GM23248 (cell line): ENCODE measurements around the gene CBY1. TPM values are rescaled to one million over a fixed set of nuclear protein-coding genes. Genes with fewer than 3 reads are reported as not detected.

Source experiments
- DNase-seq: peaks from one replicate; pipeline ENCODE4 v3.0.0-alpha.2; 2015
- H2AFZ ChIP-seq: fragments of 200-600 bp; sonication (generic); 2 replicates; pipeline ENCODE4 v1.6.1; 2016; ENCODE audit warnings: antibody characterized with exemption
- H3F3A ChIP-seq: fragments of 200-600 bp; sonication (generic); 2 replicates; pipeline ENCODE4 v1.6.1; 2016; ENCODE audit warnings: mild to moderate bottlenecking, antibody characterized with exemption, mixed run types; ENCODE audit not compliant: insufficient read depth
- H3K27ac ChIP-seq: fragments of 200-600 bp; sonication (generic); 2 replicates; pipeline ENCODE4 v1.5.1; 2016; ENCODE audit warnings: mild to moderate bottlenecking
- H3K27me3 ChIP-seq: fragments of 200-600 bp; sonication (generic); replicated peaks from 2 replicates; pipeline ENCODE4 v1.6.1; 2016; ENCODE audit warnings: mild to moderate bottlenecking; ENCODE audit not compliant: insufficient read depth
- H3K36me3 ChIP-seq: fragments of 200-600 bp; sonication (generic); 2 replicates; pipeline ENCODE4 v1.6.1; 2016; ENCODE audit warnings: low read depth, mild to moderate bottlenecking
- H3K4me1 ChIP-seq: fragments of 200-600 bp; sonication (generic); 2 replicates; pipeline ENCODE4 v1.6.1; 2016; ENCODE audit warnings: mild to moderate bottlenecking; ENCODE audit not compliant: insufficient read depth
- H3K4me2 ChIP-seq: fragments of 200-600 bp; sonication (generic); one replicate; pipeline ENCODE4 v1.6.1; 2016; ENCODE audit warnings: mild to moderate bottlenecking; ENCODE audit not compliant: unreplicated experiment
- H3K4me3 ChIP-seq: fragments of 200-600 bp; sonication (generic); 2 replicates; pipeline ENCODE4 v1.5.1; 2016; ENCODE audit warnings: mild to moderate bottlenecking
- H3K79me2 ChIP-seq: fragments of 200-600 bp; sonication (generic); 2 replicates; pipeline ENCODE4 v1.6.1; 2016; ENCODE audit warnings: mild to moderate bottlenecking; ENCODE audit not compliant: insufficient read depth
- H3K9ac ChIP-seq: fragments of 200-600 bp; sonication (generic); 2 replicates; pipeline ENCODE4 v1.6.1; 2016; ENCODE audit warnings: mild to moderate bottlenecking
- H3K9me2 ChIP-seq: fragments of 200-600 bp; sonication (generic); 2 replicates; pipeline ENCODE4 v1.6.1; 2016; ENCODE audit warnings: mixed run types, mild to moderate bottlenecking, moderate library complexity; ENCODE audit not compliant: insufficient read depth
- H3K9me3 ChIP-seq: fragments of 200-600 bp; sonication (generic); one replicate; pipeline ENCODE4 v1.6.1; 2017; ENCODE audit warnings: low read depth
- H4K20me1 ChIP-seq: fragments of 200-600 bp; sonication (generic); 2 replicates; pipeline ENCODE4 v1.6.0; 2016; ENCODE audit not compliant: insufficient read depth
- EZH2 ChIP-seq: fragments of 200-600 bp; sonication (generic); IDR thresholded peaks from 2 replicates; pipeline ENCODE4 v1.6.1; 2018; ENCODE audit warnings: antibody characterized with exemption, mild to moderate bottlenecking; ENCODE audit not compliant: insufficient read depth, poor library complexity, severe bottlenecking
- EZH2phosphoT487 ChIP-seq: fragments of 200-600 bp; sonication (generic); IDR thresholded peaks from 2 replicates; pipeline ENCODE4 v1.6.1; 2018; ENCODE audit warnings: antibody characterized with exemption, moderate library complexity, mild to moderate bottlenecking, low read depth; ENCODE audit not compliant: insufficient read depth
- WGBS, 2 experiments: methylation state at CpG; one replicate each; pipeline ENCODE4 v1.1.6; 2015 to 2017; ENCODE audit warnings: low lambda C conversion rate in 2 of 2, low coverage in 1 of 2; ENCODE audit errors: missing lambda C conversion rate in 2 of 2; 5-methylcytosine and 5-hydroxymethylcytosine counted together
- in situ Hi-C: fragments of 300-500 bp; cut with MboI; formaldehyde crosslinking; loops from 2 replicates; pipeline ENCODE4 v1.15.0; 2020
- polyA plus RNA-seq: library from polyadenylated mRNA; unstranded; fragments of >200 nt; fragmentation: Nextera tagmentation; extraction: Ambion mirVana; gene quantifications from 2 replicates; pipeline ENCODE4 v1.2.1, GENCODE V29; 2016
- total RNA-seq: library from RNA; depleted of rRNA; stranded (reverse); fragments of >200 nt; shearing (Covaris generic); gene quantifications from 2 replicates; pipeline ENCODE4 v1.2.3, GENCODE V29; 2014

The CBY1 gene
- total and polyA plus RNA-seq, 2 experiments from 2014 or later, result 24.5 to 59.4 TPM

DNA sequence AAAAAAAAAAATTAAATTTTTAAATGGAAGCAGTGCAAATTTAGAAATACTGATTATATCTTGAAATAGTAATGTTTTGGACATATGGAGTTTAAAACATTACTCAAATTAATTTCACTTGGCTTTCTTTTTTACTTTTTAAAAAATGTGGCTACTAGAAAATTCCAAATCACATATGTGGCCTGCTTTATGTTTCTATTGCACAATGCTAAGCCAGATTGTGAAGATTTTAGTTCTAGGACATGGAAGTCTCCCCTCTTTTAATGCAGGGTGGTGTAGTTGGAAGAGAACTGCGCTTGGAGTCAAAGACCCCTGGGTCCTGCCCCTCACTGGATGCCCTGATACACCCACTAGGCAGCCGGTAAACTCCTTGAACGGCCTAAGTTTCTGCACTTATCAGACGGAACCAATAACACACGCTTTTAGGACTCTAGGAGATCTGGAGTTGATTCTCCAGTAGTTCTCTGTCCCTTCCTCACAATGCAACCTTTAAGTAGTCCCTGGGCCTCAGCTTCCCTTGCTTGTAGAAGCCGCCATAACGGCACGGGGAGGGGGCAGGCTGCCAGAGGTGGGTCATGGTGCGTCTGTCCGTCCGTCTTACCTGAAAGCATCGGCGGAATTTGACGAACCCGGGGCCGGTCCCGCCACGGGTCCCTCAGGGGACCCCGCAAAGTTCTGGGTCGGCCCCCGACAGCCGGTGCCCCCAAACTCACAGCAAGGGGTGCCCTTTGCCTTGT is 751 bp upstream of the CBY1 start:
- DNase-seq, result peak; percentile 54

DNA sequence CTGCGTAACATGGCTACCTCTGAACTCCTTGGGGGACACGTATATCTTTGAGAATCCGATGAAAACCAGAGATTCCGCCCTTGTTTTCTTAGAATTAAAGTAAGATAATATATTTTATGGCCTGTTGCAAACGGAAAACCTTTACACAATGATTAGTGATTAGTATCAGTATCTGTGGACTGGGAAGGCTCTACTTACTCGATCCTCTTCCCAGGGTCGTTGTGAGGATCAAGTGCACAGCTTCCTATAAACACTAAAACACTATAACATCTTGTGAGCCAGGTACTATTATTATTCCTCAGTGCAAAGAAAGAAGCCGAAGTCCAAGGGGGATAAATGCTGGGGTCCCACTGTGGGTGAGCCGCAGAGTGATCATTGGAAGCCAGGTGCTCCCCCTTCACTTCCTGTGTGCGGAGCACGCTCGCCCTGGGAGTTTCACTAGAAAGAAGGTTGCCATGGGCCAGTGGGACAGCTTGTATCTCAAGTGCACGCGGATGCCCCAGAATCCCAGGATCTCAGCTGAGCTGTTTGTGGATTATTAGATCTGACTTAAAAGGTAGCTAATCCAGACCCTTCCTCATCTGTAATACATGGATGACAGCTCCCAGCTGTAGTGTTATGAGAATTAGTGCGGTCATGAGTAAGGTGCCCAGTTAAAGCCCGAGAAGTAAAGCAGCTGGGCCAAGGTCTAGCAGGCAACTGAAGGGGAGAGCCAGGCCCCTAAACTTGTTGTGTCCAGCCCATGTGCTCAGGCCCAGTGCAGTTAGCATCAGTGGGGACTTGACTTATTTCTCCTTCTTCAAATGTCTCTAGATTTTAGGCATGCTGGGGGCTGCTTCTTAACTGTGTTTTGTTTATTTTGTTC is 839 bp downstream of the CBY1 start:
- Histone ChIP-seq H4K20me1 (no peaks in the 10 kb centered on the region), H3K9me3 (no peaks in the 10 kb centered on the region), H3K9ac (peak overlapping the region; percentile 97), H2AFZ (peak overlapping the region; percentile 93), H3K9me2 (no peaks in the 10 kb centered on the region), H3K4me3 (peak overlapping the region; percentile 83), H3K27ac (peak overlapping the region; percentile 90), H3K4me2 (peak overlapping the region; percentile 98), H3K4me1 (peaks cover 7% of the 10 kb centered on the region; the same call in 1 of the 2 replicates), H3K36me3 (no peaks in the 10 kb centered on the region), H3K79me2 (peaks cover 36% of the 10 kb centered on the region), H3K27me3 (no peaks in the 10 kb centered on the region), H3F3A (no peaks in the 10 kb centered on the region)
- in situ Hi-C loops, result no loop called here
- 12 to 13% methylated on average over 16 of the region's 16 CpGs for WGBS, 2 experiments
- DNase-seq, result peak; percentile 47
- no peak for TF ChIP-seq EZH2
- TF ChIP-seq EZH2phosphoT487, result no peak

More for the DNA sequence above, 751 bp upstream of the CBY1 start:
- Histone ChIP-seq H3K9ac (peak overlapping the region; percentile 97), H3K4me2 (peak overlapping the region; percentile 98), H3K27me3 (no peaks in the 10 kb centered on the region), H2AFZ (peak overlapping the region; percentile 93), H3K4me3 (peak overlapping the region; percentile 83), H4K20me1 (no peaks in the 10 kb centered on the region), H3K79me2 (peaks cover 30% of the 10 kb centered on the region), H3K4me1 (peaks cover 7% of the 10 kb centered on the region; the same call in 1 of the 2 replicates), H3K9me2 (no peaks in the 10 kb centered on the region), H3F3A (no peaks in the 10 kb centered on the region), H3K36me3 (no peaks in the 10 kb centered on the region), H3K9me3 (no peaks in the 10 kb centered on the region), H3K27ac (peak overlapping the region; percentile 90)
- WGBS, 2 experiments, result 3 to 5% methylated on average over 22 of the region's 22 CpGs
- TF ChIP-seq EZH2phosphoT487 (no peak), EZH2 (no peak)
- in situ Hi-C loops, result no loop called here

DNA sequence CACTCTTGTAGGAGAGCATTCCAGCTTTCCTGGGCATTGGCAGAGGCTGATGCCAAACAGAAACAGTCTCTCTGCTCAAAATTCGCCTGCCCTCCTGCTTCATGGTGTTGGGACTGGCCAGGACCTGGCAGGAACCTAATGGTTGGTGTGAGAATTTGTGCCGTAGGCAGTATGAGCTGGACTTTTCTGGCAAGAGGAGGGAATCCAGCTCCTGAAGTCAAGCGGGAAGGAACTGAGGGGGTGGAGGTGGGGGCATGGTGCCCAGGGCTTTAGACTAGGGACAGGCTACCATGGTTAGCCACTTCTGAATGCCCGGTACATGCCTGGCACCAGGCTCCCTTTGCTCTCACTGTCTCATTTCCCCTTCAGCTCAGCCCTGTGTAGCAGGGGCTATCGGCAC is 18.4 kb downstream of the CBY1 start:
- Histone ChIP-seq H3K9me2 (no peaks in the 10 kb centered on the region), H2AFZ (no peak overlapping the region), H3K9ac (no peak overlapping the region), H3K4me2 (no peak overlapping the region), H3K9me3 (no peaks in the 10 kb centered on the region), H3K4me3 (no peak overlapping the region), H3K4me1 (no peaks in the 10 kb centered on the region), H3F3A (no peaks in the 10 kb centered on the region), H3K36me3 (no peaks in the 10 kb centered on the region; the same call in 1 of the 2 replicates), H4K20me1 (no peaks in the 10 kb centered on the region), H3K79me2 (no peaks in the 10 kb centered on the region), H3K27ac (no peak overlapping the region), H3K27me3 (no peaks in the 10 kb centered on the region)
- TF ChIP-seq EZH2phosphoT487 (no peak), EZH2 (no peak)
- 72% methylated on average over 5 of the region's 5 CpGs for WGBS, 2 experiments
- DNase-seq, result peak; percentile 26
- in situ Hi-C loops, result no loop called here

DNA sequence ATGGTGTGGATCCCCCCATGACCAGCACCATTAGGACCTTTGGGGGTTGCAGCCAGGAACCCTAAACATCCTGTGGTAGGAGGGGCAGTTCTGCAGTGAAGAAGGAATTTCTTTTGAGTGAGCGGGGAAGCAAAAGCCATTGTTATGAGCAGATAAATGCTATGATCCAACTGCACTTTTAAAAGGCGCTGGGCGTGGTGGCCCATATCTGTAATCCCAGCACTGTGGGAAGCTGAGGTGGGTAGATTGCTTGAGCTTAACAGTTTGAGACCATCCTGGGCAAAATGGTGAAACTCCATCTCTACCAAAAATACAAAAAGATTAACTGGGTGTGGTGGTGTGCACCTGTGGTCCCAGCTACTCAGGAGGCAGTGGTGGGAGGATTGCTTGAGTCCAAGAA is 19.4 kb downstream of the CBY1 start:
- Histone ChIP-seq H3K9me2 (no peaks in the 10 kb centered on the region), H3K4me3 (no peak overlapping the region), H2AFZ (no peak overlapping the region), H3K4me2 (no peak overlapping the region), H3K9ac (no peak overlapping the region), H3K27ac (no peak overlapping the region), H3K36me3 (no peaks in the 10 kb centered on the region; the same call in 1 of the 2 replicates), H3K79me2 (0 out of 2 replicates have a peak, but pooled peaks cover 5% of the 10 kb centered on the region), H3F3A (no peaks in the 10 kb centered on the region), H3K9me3 (no peaks in the 10 kb centered on the region), H3K4me1 (no peaks in the 10 kb centered on the region), H4K20me1 (no peaks in the 10 kb centered on the region), H3K27me3 (no peaks in the 10 kb centered on the region)
- TF ChIP-seq EZH2phosphoT487 (no peak), EZH2 (no peak)
- no peak for DNase-seq
- in situ Hi-C loops, result no loop called here
- 93 to 98% methylated on average over 3 of the region's 3 CpGs for WGBS, 2 experiments
